ENCODE measurements around the gene BTC. TPM values are rescaled to one million over a fixed set of nuclear protein-coding genes. Genes with fewer than 3 reads are reported as not detected.

Gene BTC
- total and polyA plus RNA-seq, 9 of the 15 experiments (the other 6 are each of a cell fraction or from before 2014, with no cell fraction given): not detected

GRCh38 chr4:74805601-74806000 lies 11.3 kb upstream of the BTC start:
- no peaks in the 10 kb centered on the region for H3K9me1 ChIP-seq (ENCODE audit: control insufficient read depth, insufficient read depth, low read length)
- no peak overlapping the region for H3K9ac ChIP-seq (ENCODE audit: insufficient read depth in 1 of 2, low read depth in 2 of 2, low read length in 2 of 2)
- TF ChIP-seq PYGO2 (tag; IDR thresholded peaks at IDR 0.05) (no peak), POU5F1 (IDR thresholded peaks at IDR 0.05; ENCODE audit: borderline replicate concordance, low read depth, low read length, partially characterized antibody) (no peak), HINFP (tag; conservative IDR thresholded peaks at IDR 0.05; ENCODE audit: low read depth) (no peak), TCF3 (CRISPR knock-in tag; IDR thresholded peaks at IDR 0.05) (no peak), HES1 (IDR thresholded peaks at IDR 0.05; ENCODE audit: low read depth) (no peak), ZBTB26 (CRISPR knock-in tag; IDR thresholded peaks at IDR 0.05) (no peak), HNRNPK (IDR thresholded peaks at IDR 0.05; ENCODE audit: low read depth, low read length, poor library complexity, severe bottlenecking) (no peak), PHF21A (IDR thresholded peaks at IDR 0.05; ENCODE audit: borderline replicate concordance, low read depth) (no peak), FOXO4 (CRISPR knock-in tag; IDR thresholded peaks at IDR 0.05) (no peak), ZNF778 (CRISPR knock-in tag; IDR thresholded peaks at IDR 0.05) (no peak), RBM25 (IDR thresholded peaks at IDR 0.05; ENCODE audit: low read depth, low read length, severe bottlenecking) (no peak), SRF (CRISPR knock-in tag; IDR thresholded peaks at IDR 0.05) (no peak), ARHGAP35 (IDR thresholded peaks at IDR 0.05; ENCODE audit: partially characterized antibody) (no peak), POLR2H (tag; IDR thresholded peaks at IDR 0.05; ENCODE audit: low read depth) (no peak), ZNF165 (CRISPR knock-in tag; IDR thresholded peaks at IDR 0.05; ENCODE audit: borderline replicate concordance) (no peak), SMC3 (conservative IDR thresholded peaks at IDR 0.05; ENCODE audit: insufficient read depth, low read depth, low read length) (no peak)
- no peak overlapping the region for H3K4me3 ChIP-seq
- intact Hi-C loops (cut with micrococcal nuclease): no loop called here
- no peak overlapping the region for H3K4me2 ChIP-seq (ENCODE audit: insufficient read depth, low read length)
- ChIA-PET POLR2A (no interaction called here), CTCF (ENCODE audit: low intra/inter-chr PET ratio) (no interaction called here)
- no peaks in the 10 kb centered on the region for H3K27me3 ChIP-seq (ENCODE audit: control insufficient read depth in 2 of 2, insufficient read depth in 2 of 2, low read length in 2 of 2)
- in situ Hi-C loops (cut with MboI): no loop called here
- no peak overlapping the region for H2AFZ ChIP-seq (ENCODE audit: low read depth, low read length)
- WGBS (ENCODE audit: insufficient coverage, low coverage, missing lambda C conversion rate): 0% methylated on average over 2 of the region's 2 CpGs
- no TSS peak for BruUV-seq (replicated peaks)
- no peaks in the 10 kb centered on the region for H4K20me1 ChIP-seq (replicated peaks; ENCODE audit: control insufficient read depth, insufficient read depth, low read length)
- no peak for FAIRE-seq
- H3K9me3 ChIP-seq (replicated peaks; ENCODE audit: control insufficient read depth, insufficient read depth, low read depth, low read length): no peaks in the 10 kb centered on the region
- no peak for DNase-seq (ENCODE audit: extremely low read depth in 1 of 4, low spot score in 3 of 4)
- ATAC-seq: no peak
- no peaks in the 10 kb centered on the region for H3K36me3 ChIP-seq (ENCODE audit: control insufficient read depth, insufficient read depth, low read length)
- H3K79me2 ChIP-seq (ENCODE audit: control insufficient read depth, insufficient read depth, low read length): no peaks in the 10 kb centered on the region
- no peaks in the 10 kb centered on the region for H3K4me1 ChIP-seq (replicated peaks in 1 of 2; ENCODE audit: control insufficient read depth in 2 of 2, insufficient read depth in 2 of 2, low read length in 2 of 2)
- H3K27ac ChIP-seq (ENCODE audit: extremely low read depth, low read depth, low read length): no peak overlapping the region
